ENCODE data around the gene SWAP70. TPM values are rescaled to one million over a fixed set of nuclear protein-coding genes. Genes with fewer than 3 reads are reported as not detected.

Gene SWAP70
- total and polyA plus RNA-seq, 9 of the 15 experiments (the other 6 are each of a cell fraction or from before 2014, with no cell fraction given): 1.7 to 4.9 (median 3.9) TPM

GRCh38 chr11:9651899-9652748 lies 11.8 kb upstream of the SWAP70 start (continued):
- 0 out of 4 replicates have a peak, but pooled peaks of 1 of the 2 experiments have one; percentile 14 for TF ChIP-seq ETV6 (IDR thresholded peaks at IDR 0.05; ENCODE audit: borderline replicate concordance in 1 of 2, low read depth in 2 of 2, low read length in 1 of 2)
- no peak for TF ChIP-seq ETV6 (CRISPR knock-in tag; IDR thresholded peaks at IDR 0.05; ENCODE audit: borderline replicate concordance)
- TF ChIP-seq GMEB1 (CRISPR knock-in tag; IDR thresholded peaks at IDR 0.05): no peak
- no peak for TF ChIP-seq ZNF717 (CRISPR knock-in tag; IDR thresholded peaks at IDR 0.05)
- TF ChIP-seq ZNF311 (CRISPR knock-in tag; IDR thresholded peaks at IDR 0.05): no peak
- TF ChIP-seq ZNF583 (CRISPR knock-in tag; IDR thresholded peaks at IDR 0.05): no peak
- no peak for TF ChIP-seq MXD1 (CRISPR knock-in tag; IDR thresholded peaks at IDR 0.05; ENCODE audit: borderline replicate concordance, poor library complexity, severe bottlenecking)
- TF ChIP-seq MAFF (IDR thresholded peaks at IDR 0.05; ENCODE audit: low read length): no peak
- TF ChIP-seq XRCC5 (IDR thresholded peaks at IDR 0.05; ENCODE audit: low read depth, low read length): no peak
- no peak for TF ChIP-seq ELF4 (CRISPR knock-in tag; IDR thresholded peaks at IDR 0.05)
- TF ChIP-seq MLLT1 (IDR thresholded peaks at IDR 0.05): 0 out of 4 replicates have a peak, but pooled peaks of 1 of the 2 experiments have one; percentile 4
- TF ChIP-seq CREBBP (IDR thresholded peaks at IDR 0.05; ENCODE audit: low read depth, low read length): no peak
- TF ChIP-seq POLR3G (IDR thresholded peaks at IDR 0.05; ENCODE audit: extremely low read depth, insufficient read length, insufficient replicate concordance): no peak
- TF ChIP-seq ILF3 (IDR thresholded peaks at IDR 0.05; ENCODE audit: borderline replicate concordance): no peak
- TF ChIP-seq MTA3 (IDR thresholded peaks at IDR 0.05; ENCODE audit: borderline replicate concordance): peak; percentile 83
- TF ChIP-seq HIVEP1 (CRISPR knock-in tag; IDR thresholded peaks at IDR 0.05): no peak
- peak; percentile 61 for TF ChIP-seq ATF7 (IDR thresholded peaks at IDR 0.05)
- TF ChIP-seq KDM4B (IDR thresholded peaks at IDR 0.05; ENCODE audit: borderline replicate concordance in 2 of 2, low read depth in 1 of 2): no peak
- no peak for TF ChIP-seq ZNF140 (CRISPR knock-in tag; IDR thresholded peaks at IDR 0.05)
- no peak for TF ChIP-seq KDM2B (CRISPR knock-in tag; IDR thresholded peaks at IDR 0.05)
- TF ChIP-seq PRPF4 (IDR thresholded peaks at IDR 0.05; ENCODE audit: insufficient read depth, low read depth, low read length, poor library complexity, severe bottlenecking): no peak
- TF ChIP-seq TRIM25 (IDR thresholded peaks at IDR 0.05; ENCODE audit: borderline replicate concordance): no peak

All from K562 (cell line).